NCI-H748 (cell line): ENCODE results near the gene EXOSC7.
"Not testable (repeated sequence)": the region's sequence is repeated elsewhere in the genome, so short reads cannot be mapped to it uniquely, and the experiment has no call there.

Source experiments
- DNase-seq: peaks from one replicate; lab custom pipeline; 2025; ENCODE audit not compliant: unreplicated experiment; lab: John Stamatoyannopoulos, UW

Gene EXOSC7

GRCh38 chr3:44962621-44963393, 13.2 kb upstream of the EXOSC7 start:
- DNase-seq, result peak; percentile 8

GRCh38 chr3:44963571-44964325, 12.3 kb upstream of the EXOSC7 start:
- DNase-seq, result no peak

- DNase-seq, result no peak
Measured at GRCh38 chr3:44965165-44965564, 10.9 kb upstream of the EXOSC7 start.

- DNase-seq, result no peak
Measured at GRCh38 chr3:44966795-44967278, 9.2 kb upstream of the EXOSC7 start.

- no peak for DNase-seq
Measured at GRCh38 chr3:44968447-44968858, 7.6 kb upstream of the EXOSC7 start.

- no peak for DNase-seq
Measured at GRCh38 chr3:44969154-44969827, 6.8 kb upstream of the EXOSC7 start.

- no peak for DNase-seq
Measured at GRCh38 chr3:44969828-44970179, 6.2 kb upstream of the EXOSC7 start.

GRCh38 chr3:44970926-44971490, 5.0 kb upstream of the EXOSC7 start:
- no peak for DNase-seq

- DNase-seq, result no peak
Measured at GRCh38 chr3:44974416-44974815, 1.6 kb upstream of the EXOSC7 start.

- DNase-seq, result no peak
Measured at GRCh38 chr3:44981220-44981619, 5.2 kb downstream of the EXOSC7 start.

- DNase-seq, result no peak
Measured at GRCh38 chr3:44981751-44982150, 5.7 kb downstream of the EXOSC7 start.

- no peak for DNase-seq
Measured at GRCh38 chr3:44982817-44983216, 6.8 kb downstream of the EXOSC7 start.

- DNase-seq, result no peak
Measured at GRCh38 chr3:44983484-44983941, 7.5 kb downstream of the EXOSC7 start.

GRCh38 chr3:44984335-44984734, 8.3 kb downstream of the EXOSC7 start:
- no peak for DNase-seq

GRCh38 chr3:44986330-44986729, 10.3 kb downstream of the EXOSC7 start:
- DNase-seq, result not testable (repeated sequence)

GRCh38 chr3:44987332-44987731, 11.3 kb downstream of the EXOSC7 start:
- no peak for DNase-seq

GRCh38 chr3:44988073-44988472, 12.0 kb downstream of the EXOSC7 start:
- DNase-seq, result no peak

GRCh38 chr3:44989141-44989540, 13.1 kb downstream of the EXOSC7 start:
- DNase-seq, result no peak

GRCh38 chr3:44989636-44990373, 13.8 kb downstream of the EXOSC7 start:
- DNase-seq, result no peak

GRCh38 chr3:44991326-44991725, 15.3 kb downstream of the EXOSC7 start:
- DNase-seq, result no peak
